ENCODE results near the gene ANO2. TPM values are rescaled to one million over a fixed set of nuclear protein-coding genes. Genes with fewer than 3 reads are reported as not detected.
A peak's percentile ranks its signal among the peaks of the same experiment; 100 is the strongest.

ANO2 gene
- total RNA-seq, 4 donors from 2014 or later: 1.4 to 3.3 (median 2.7) TPM; not detected in 1

DNA sequence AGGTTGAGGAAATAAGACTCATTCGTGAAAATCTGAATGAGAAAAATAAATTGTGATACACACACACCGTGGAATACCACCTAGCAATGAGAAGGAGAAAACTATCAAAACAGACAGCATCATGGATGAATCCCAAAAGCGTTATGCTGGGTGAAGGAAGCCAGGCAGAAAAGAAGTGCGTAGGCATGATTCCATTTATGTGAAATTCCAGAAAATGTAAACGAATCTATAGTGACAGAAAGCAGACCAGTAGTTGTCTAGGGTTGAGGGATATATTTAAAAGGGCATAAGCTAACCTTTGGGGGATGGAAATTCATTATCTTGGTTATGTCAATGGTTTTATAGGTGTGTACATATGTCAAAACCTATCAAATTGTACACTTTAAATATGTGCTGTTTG is 42.5 kb upstream of the ANO2 start:
- Histone ChIP-seq H3K27me3 (no peaks in the 10 kb centered on the region), H3K4me3 (no peak overlapping the region), H3K27ac (peak overlapping the region in 2 of 4 donors; percentile 24 to 26), H3K9me3 (no peaks in the 10 kb centered on the region), H3K4me1 (no peaks in the 10 kb centered on the region), H3K36me3 (no peaks in the 10 kb centered on the region)
- DNase-seq: no peak
- 69% methylated on average over 5 of the region's 5 CpGs for WGBS, 2 donors (ENCODE audit: low coverage in 1 of 2)
- intact Hi-C loops (cut with DNase I; ENCODE audit: low total_unique reads): loop anchor here (10.0 kb wide), 1 partner anchor 297 kb away; no protein-coding TSS in a partner anchor
- TF ChIP-seq EP300 (IDR thresholded peaks at IDR 0.05; ENCODE audit: low read depth) (no peak), POLR2AphosphoS5 (IDR thresholded peaks at IDR 0.05) (peak in 2 of 3 donors; percentile 61 to 70), POLR2A (IDR thresholded peaks at IDR 0.05) (no peak)
- TF ChIP-seq, protein P1, sequence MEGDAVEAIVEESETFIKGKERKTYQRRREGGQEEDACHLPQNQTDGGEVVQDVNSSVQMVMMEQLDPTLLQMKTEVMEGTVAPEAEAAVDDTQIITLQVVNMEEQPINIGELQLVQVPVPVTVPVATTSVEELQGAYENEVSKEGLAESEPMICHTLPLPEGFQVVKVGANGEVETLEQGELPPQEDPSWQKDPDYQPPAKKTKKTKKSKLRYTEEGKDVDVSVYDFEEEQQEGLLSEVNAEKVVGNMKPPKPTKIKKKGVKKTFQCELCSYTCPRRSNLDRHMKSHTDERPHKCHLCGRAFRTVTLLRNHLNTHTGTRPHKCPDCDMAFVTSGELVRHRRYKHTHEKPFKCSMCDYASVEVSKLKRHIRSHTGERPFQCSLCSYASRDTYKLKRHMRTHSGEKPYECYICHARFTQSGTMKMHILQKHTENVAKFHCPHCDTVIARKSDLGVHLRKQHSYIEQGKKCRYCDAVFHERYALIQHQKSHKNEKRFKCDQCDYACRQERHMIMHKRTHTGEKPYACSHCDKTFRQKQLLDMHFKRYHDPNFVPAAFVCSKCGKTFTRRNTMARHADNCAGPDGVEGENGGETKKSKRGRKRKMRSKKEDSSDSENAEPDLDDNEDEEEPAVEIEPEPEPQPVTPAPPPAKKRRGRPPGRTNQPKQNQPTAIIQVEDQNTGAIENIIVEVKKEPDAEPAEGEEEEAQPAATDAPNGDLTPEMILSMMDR (IDR thresholded peaks at IDR 0.05): no peak
- in situ Hi-C loops (cut with MboI; ENCODE audit: low pct_ligation_motif_present in 1 of 4, low pct_unique_long_range_greater_than_20kb in 1 of 4, low sequenced_read_pairs in 3 of 4): loop anchor here in 3 of 4 donors (10.0 kb wide), 2 partner anchors 57 to 297 kb away; no protein-coding TSS in a partner anchor

DNA sequence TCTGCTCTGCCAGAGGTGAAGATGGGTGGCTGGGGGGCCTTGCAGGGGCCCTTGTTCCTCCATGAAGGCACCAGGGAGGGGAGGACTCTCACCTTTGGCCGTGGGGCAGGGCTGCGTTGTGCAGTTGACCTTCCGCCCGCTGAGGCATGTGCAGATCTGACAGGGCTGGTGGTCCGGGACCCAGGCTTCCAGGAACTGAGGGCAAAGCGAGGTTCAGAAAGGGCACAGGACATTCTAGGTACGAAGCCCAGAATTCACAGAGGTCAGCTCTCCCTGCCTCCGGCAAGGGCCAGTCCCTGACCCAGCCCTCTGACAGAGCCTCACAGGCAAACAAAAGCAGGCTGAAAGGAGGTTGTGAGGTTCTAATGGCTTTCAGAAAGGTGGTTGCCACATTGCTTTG is 40.4 kb upstream of the ANO2 start:
- in situ Hi-C loops (cut with MboI; ENCODE audit: low pct_ligation_motif_present in 1 of 4, low pct_unique_long_range_greater_than_20kb in 1 of 4, low sequenced_read_pairs in 3 of 4): loop anchor here in 3 of 4 donors (10.0 kb wide), 2 partner anchors 59 to 299 kb away; no protein-coding TSS in a partner anchor
- Histone ChIP-seq H3K9me3 (no peaks in the 10 kb centered on the region), H3K36me3 (no peaks in the 10 kb centered on the region), H3K4me3 (no peak overlapping the region), H3K27me3 (no peaks in the 10 kb centered on the region), H3K27ac (no peak overlapping the region), H3K4me1 (no peaks in the 10 kb centered on the region)
- WGBS, 2 donors (ENCODE audit: low coverage in 1 of 2): 80% methylated on average over 7 of the region's 8 CpGs; no CpG with 5 or more reads in 1 of the 2 donors
- TF ChIP-seq, protein P1 (IDR thresholded peaks at IDR 0.05): no peak
- TF ChIP-seq POLR2AphosphoS5 (IDR thresholded peaks at IDR 0.05) (no peak), EP300 (IDR thresholded peaks at IDR 0.05; ENCODE audit: low read depth) (no peak), POLR2A (IDR thresholded peaks at IDR 0.05) (no peak)
- intact Hi-C loops (cut with DNase I; ENCODE audit: low total_unique reads): loop anchor here (10.0 kb wide), 1 partner anchor 299 kb away; no protein-coding TSS in a partner anchor
- no peak for DNase-seq

GRCh38 chr12:5984873-5985272 is 39.8 kb upstream of the ANO2 start:
- TF ChIP-seq POLR2A (IDR thresholded peaks at IDR 0.05) (no peak), EP300 (IDR thresholded peaks at IDR 0.05; ENCODE audit: low read depth) (no peak), POLR2AphosphoS5 (IDR thresholded peaks at IDR 0.05) (no peak)
- TF ChIP-seq, protein P1 (IDR thresholded peaks at IDR 0.05): no peak
- H3K27me3 ChIP-seq: no peaks in the 10 kb centered on the region
- DNase-seq: no peak
- no peaks in the 10 kb centered on the region for H3K4me1 ChIP-seq
- in situ Hi-C loops (cut with MboI; ENCODE audit: low pct_ligation_motif_present in 1 of 4, low pct_unique_long_range_greater_than_20kb in 1 of 4, low sequenced_read_pairs in 3 of 4) (loop anchor here in 3 of 4 donors (10.0 kb wide), 2 partner anchors 60 to 300 kb away; no protein-coding TSS in a partner anchor), intact Hi-C loops (cut with DNase I; ENCODE audit: low total_unique reads) (loop anchor here (10.0 kb wide), 1 partner anchor 300 kb away; no protein-coding TSS in a partner anchor)
- no peak overlapping the region for H3K4me3 ChIP-seq
- WGBS, 2 donors (ENCODE audit: low coverage in 1 of 2): 74 to 80% methylated on average over 1 to 9 of the region's 9 CpGs
- no peak overlapping the region for H3K27ac ChIP-seq
- H3K9me3 ChIP-seq: no peaks in the 10 kb centered on the region
- no peaks in the 10 kb centered on the region for H3K36me3 ChIP-seq

DNA sequence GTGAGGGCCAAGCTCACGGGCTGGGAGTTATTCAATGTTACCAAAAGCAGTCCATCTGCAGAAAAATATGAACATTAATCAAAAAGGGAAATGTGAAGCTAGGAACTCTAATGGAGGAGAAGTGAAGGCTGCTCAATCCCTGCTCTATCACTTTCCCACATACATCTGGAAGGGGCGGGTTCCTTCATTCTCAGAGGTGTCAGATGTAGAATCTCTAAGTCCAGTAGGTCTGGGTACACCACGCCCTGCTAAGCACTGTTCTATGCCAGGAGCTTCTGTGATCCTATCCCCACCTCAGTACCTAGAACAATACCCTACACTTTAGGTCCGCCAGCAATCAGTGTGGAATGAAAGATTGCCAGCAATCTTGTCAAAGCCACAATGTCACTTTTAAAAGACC is 37.0 kb upstream of the ANO2 start:
- in situ Hi-C loops (cut with MboI; ENCODE audit: low pct_ligation_motif_present in 1 of 4, low pct_unique_long_range_greater_than_20kb in 1 of 4, low sequenced_read_pairs in 3 of 4) (loop anchor here in 3 of 4 donors (10.0 kb wide), 2 partner anchors 63 to 303 kb away; no protein-coding TSS in a partner anchor), intact Hi-C loops (cut with DNase I; ENCODE audit: low total_unique reads) (loop anchor here (10.0 kb wide), 1 partner anchor 303 kb away; no protein-coding TSS in a partner anchor)
- DNase-seq: no peak
- TF ChIP-seq POLR2A (IDR thresholded peaks at IDR 0.05) (no peak), POLR2AphosphoS5 (IDR thresholded peaks at IDR 0.05) (no peak), EP300 (IDR thresholded peaks at IDR 0.05; ENCODE audit: low read depth) (no peak)
- TF ChIP-seq, protein P1 (IDR thresholded peaks at IDR 0.05): no peak
- H3K9me3 ChIP-seq: no peaks in the 10 kb centered on the region
- no peaks in the 10 kb centered on the region for H3K4me1 ChIP-seq
- H3K4me3 ChIP-seq: no peak overlapping the region
- no peak overlapping the region for H3K27ac ChIP-seq
- H3K27me3 ChIP-seq: no peaks in the 10 kb centered on the region
- 74 to 89% methylated on average over 3 to 4 of the region's 4 CpGs for WGBS, 2 donors (ENCODE audit: low coverage in 1 of 2)
- no peaks in the 10 kb centered on the region for H3K36me3 ChIP-seq

Measured in transverse colon (tissue), 4 donors.